Activated CD4-positive, CD25-positive, alpha-beta regulatory T cell treated with anti-CD3 and anti-CD28 coated beads, Interleukin-2, amount 50 U/mL, for 72 hours (primary cell): ENCODE data around the gene RHOBTB3.

Experiments
- DNase-seq: peaks from one replicate; pipeline ENCODE4 v3.0.0; 2021

Gene RHOBTB3

GRCh38 chr5:95713960-95714710 is 17.0 kb upstream of the RHOBTB3 start:
- DNase-seq = no peak

GRCh38 chr5:95715799-95716461 is 15.2 kb upstream of the RHOBTB3 start:
- DNase-seq = no peak

GRCh38 chr5:95717439-95717838 is 13.7 kb upstream of the RHOBTB3 start:
- no peak for DNase-seq

- no peak for DNase-seq
Measured at GRCh38 chr5:95718203-95718602, 12.9 kb upstream of the RHOBTB3 start.

- no peak for DNase-seq
Measured at GRCh38 chr5:95718738-95719137, 12.4 kb upstream of the RHOBTB3 start.

GRCh38 chr5:95720094-95720786 is 10.9 kb upstream of the RHOBTB3 start:
- DNase-seq = no peak

GRCh38 chr5:95721582-95722295 is 9.4 kb upstream of the RHOBTB3 start:
- DNase-seq = no peak

- DNase-seq = no peak
Measured at GRCh38 chr5:95723632-95724369, 7.3 kb upstream of the RHOBTB3 start.

GRCh38 chr5:95725071-95725820 is 5.9 kb upstream of the RHOBTB3 start:
- DNase-seq = no peak

GRCh38 chr5:95725937-95726810 is 5.0 kb upstream of the RHOBTB3 start:
- DNase-seq = no peak

GRCh38 chr5:95726811-95727763 is 4.0 kb upstream of the RHOBTB3 start:
- no peak for DNase-seq

- DNase-seq = no peak
Measured at GRCh38 chr5:95727764-95728191, 3.4 kb upstream of the RHOBTB3 start.

GRCh38 chr5:95728494-95729114 is 2.5 kb upstream of the RHOBTB3 start:
- DNase-seq = no peak

- no peak for DNase-seq
Measured at GRCh38 chr5:95729115-95730010, 1.8 kb upstream of the RHOBTB3 start.

- DNase-seq = no peak
Measured at GRCh38 chr5:95730011-95730700, 980 bp upstream of the RHOBTB3 start.

GRCh38 chr5:95731571-95732554 is 727 bp downstream of the RHOBTB3 start:
- DNase-seq = peak; percentile 44
